A673 (cell line): ENCODE measurements around the gene ADGRE1. TPM values are rescaled to one million over a fixed set of nuclear protein-coding genes. Genes with fewer than 3 reads are reported as not detected.

ENCODE experiments used
- BruUV-seq: library from RNA; stranded (reverse); fragments of 400-500 nt; replicated peaks from 2 replicates; lab custom pipeline; 2021; lab: Mats Ljungman, UMichigan
- CTCF ChIA-PET: fragments of 300-600 bp; sonication (Branson Sonifier 250); formaldehyde crosslinking; loops from one replicate; lab custom pipeline; 2022; ENCODE audit warnings: antibody characterized with exemption; lab: Charles Lee
- POLR2A ChIA-PET: fragments of 300-600 bp; sonication (Branson Sonifier 250); formaldehyde crosslinking; loops from one replicate; lab custom pipeline; 2022; ENCODE audit warnings: antibody characterized with exemption; ENCODE audit not compliant: low non-redundant PET; lab: Charles Lee
- DNase-seq: peaks from one replicate; pipeline ENCODE4 v3.0.0-alpha.2; 2015; ENCODE audit warnings: low spot score
- H3K27ac ChIP-seq: fragments of 200-600 bp; sonication (generic); 2 replicates; pipeline ENCODE4 v1.5.1; 2016; ENCODE audit warnings: mixed run types, low read depth, mild to moderate bottlenecking, mixed read lengths, antibody characterized with exemption, low read length; ENCODE audit not compliant: poor library complexity, severe bottlenecking
- H3K27me3 ChIP-seq: fragments of 200-600 bp; sonication (generic); replicated peaks from 2 replicates; pipeline ENCODE4 v1.6.1; 2017; ENCODE audit warnings: mixed run types, low read depth, mild to moderate bottlenecking, mixed read lengths, antibody characterized with exemption, low read length; ENCODE audit not compliant: insufficient read depth, poor library complexity
- H3K36me3 ChIP-seq: fragments of 200-600 bp; sonication (generic); 2 replicates; pipeline ENCODE4 v1.6.1; 2016; ENCODE audit warnings: mixed run types, mild to moderate bottlenecking, mixed read lengths, antibody characterized with exemption, low read length; ENCODE audit not compliant: insufficient read depth, poor library complexity, severe bottlenecking
- H3K4me1 ChIP-seq: fragments of 200-600 bp; sonication (generic); 2 replicates; pipeline ENCODE4 v1.6.1; 2017; ENCODE audit warnings: mixed run types, mild to moderate bottlenecking, mixed read lengths, antibody characterized with exemption, low read length; ENCODE audit not compliant: insufficient read depth, poor library complexity, severe bottlenecking
- H3K4me3 ChIP-seq: fragments of 200-600 bp; sonication (generic); 2 replicates; pipeline ENCODE4 v1.5.1; 2016; ENCODE audit warnings: low read depth, mixed run types, mild to moderate bottlenecking, mixed read lengths, low read length; ENCODE audit not compliant: poor library complexity, severe bottlenecking
- H3K9me3 ChIP-seq: fragments of 200-600 bp; sonication (generic); 2 replicates; pipeline ENCODE4 v1.6.1; 2016; ENCODE audit warnings: mixed run types, low read depth, mild to moderate bottlenecking, mixed read lengths, antibody characterized with exemption, low read length; ENCODE audit not compliant: poor library complexity, severe bottlenecking
- CTCF ChIP-seq: fragments of 300-800, 200-600 bp; sonication (generic); conservative IDR thresholded peaks from 2 replicates; pipeline ENCODE4 v1.5.1; 2017; ENCODE audit warnings: low read depth, mild to moderate bottlenecking, antibody characterized with exemption, low read length, moderate library complexity, mixed read lengths
- EZH2 ChIP-seq: fragments of 200-600 bp; sonication (generic); IDR thresholded peaks from 2 replicates; pipeline ENCODE4 v1.6.1; 2017; ENCODE audit warnings: borderline replicate concordance, low read depth, mild to moderate bottlenecking, mixed read lengths, antibody characterized with exemption, low read length; ENCODE audit not compliant: poor library complexity, severe bottlenecking
- intact Hi-C: fragments of 100-400 bp; cut with micrococcal nuclease; formaldehyde crosslinking; loops from one replicate; pipeline ENCODE4 v1.10.0; 2022; ENCODE audit not compliant: unreplicated experiment
- total RNA-seq: library from RNA; stranded (reverse); gene quantifications from 2 replicates; pipeline ENCODE4 v1.2.3, GENCODE V29; 2021

ADGRE1 gene
- total RNA-seq, 1 experiment from 2014 or later: not detected

- Histone ChIP-seq H3K27ac (no peak overlapping the region), H3K36me3 (no peaks in the 10 kb centered on the region), H3K27me3 (no peaks in the 10 kb centered on the region), H3K4me1 (no peaks in the 10 kb centered on the region), H3K4me3 (no peak overlapping the region), H3K9me3 (no peaks in the 10 kb centered on the region)
- DNase-seq: no peak
- ChIA-PET CTCF (no interaction called here), POLR2A (no interaction called here)
- intact Hi-C loops: no loop called here
- TF ChIP-seq CTCF (no peak), EZH2 (no peak)
- BruUV-seq: no TSS peak
These were observed 992 bp upstream of the ADGRE1 start for GRCh38 chr19:6886277-6886897.

- DNase-seq: no peak
- no peaks in the 10 kb centered on the region for H3K9me3 ChIP-seq
- no TSS peak for BruUV-seq
- H3K36me3 ChIP-seq: no peaks in the 10 kb centered on the region
- H3K4me3 ChIP-seq: no peak overlapping the region
- H3K27me3 ChIP-seq: no peaks in the 10 kb centered on the region
- ChIA-PET POLR2A (no interaction called here), CTCF (interaction anchor here (0.6 kb wide), 1 partner anchor 238 kb away, joined by 7 read pairs; no protein-coding TSS in a partner anchor)
- H3K27ac ChIP-seq: no peak overlapping the region
- H3K4me1 ChIP-seq: no peaks in the 10 kb centered on the region
- TF ChIP-seq CTCF: no peak
- intact Hi-C loops: no loop called here
These were observed 1.6 kb downstream of the ADGRE1 start for GRCh38 chr19:6888967-6889366.

GRCh38 chr19:6890401-6890913 lies 3.1 kb downstream of the ADGRE1 start:
- ChIA-PET CTCF (no interaction called here), POLR2A (no interaction called here)
- Histone ChIP-seq H3K9me3 (no peaks in the 10 kb centered on the region), H3K27me3 (no peaks in the 10 kb centered on the region), H3K4me3 (no peak overlapping the region), H3K27ac (no peak overlapping the region), H3K36me3 (no peaks in the 10 kb centered on the region), H3K4me1 (no peaks in the 10 kb centered on the region)
- no TSS peak for BruUV-seq
- no peak for DNase-seq
- TF ChIP-seq CTCF (no peak), EZH2 (no peak)
- intact Hi-C loops: no loop called here
